ENCODE results near the gene GRIK3.

- TF ChIP-seq EZH2phosphoT487 (IDR thresholded peaks at IDR 0.05; ENCODE audit: borderline replicate concordance, low read length): no peak
- TF ChIP-seq CTCF (conservative IDR thresholded peaks at IDR 0.05; ENCODE audit: low read depth, low read length): no peak
- no peak for TF ChIP-seq EZH2 (IDR thresholded peaks at IDR 0.05; ENCODE audit: low read length, unreplicated experiment)
These were observed 106.5 kb downstream of the GRIK3 start for GRCh38 chr1:36927826-36928225.
